Progenitor cell of endocrine pancreas (in vitro differentiated cells): ENCODE results near the gene ADI1. TPM values are rescaled to one million over a fixed set of nuclear protein-coding genes. Genes with fewer than 3 reads are reported as not detected.

Experiments
- DNase-seq: peaks from one replicate; pipeline ENCODE4 v3.0.0; 2021; ENCODE audit warnings: low spot score; ENCODE audit not compliant: unreplicated experiment
- H3K27ac Mint-ChIP-seq: 2 replicates; pipeline ENCODE4 v1.8.0; 2021; ENCODE audit warnings: mild to moderate bottlenecking, moderate library complexity, mixed read lengths
- H3K27me3 Mint-ChIP-seq: 2 replicates; pipeline ENCODE4 v1.8.0; 2021; ENCODE audit warnings: mixed read lengths
- H3K36me3 Mint-ChIP-seq: 2 replicates; pipeline ENCODE4 v1.8.0; 2022; ENCODE audit warnings: mixed read lengths; ENCODE audit not compliant: insufficient read depth
- H3K4me1 Mint-ChIP-seq: 2 replicates; pipeline ENCODE4 v1.8.0; 2021; ENCODE audit warnings: low read depth, mixed read lengths
- H3K4me3 Mint-ChIP-seq: 2 replicates; pipeline ENCODE4 v1.8.0; 2021; ENCODE audit warnings: low read depth, mild to moderate bottlenecking, moderate library complexity, mixed read lengths
- H3K9me3 Mint-ChIP-seq: 2 replicates; pipeline ENCODE4 v1.8.0; 2021; ENCODE audit warnings: low read depth, mixed read lengths
- total RNA-seq: library from RNA; stranded (reverse); gene quantifications from 2 replicates; pipeline ENCODE4 v1.2.1, GENCODE V29; 2021
- TF ChIP-seq, protein P1 (sequence below): fragments of 200-600 bp; sonication (generic); IDR thresholded peaks from one replicate; pipeline ENCODE4 v1.5.0; 2021; ENCODE audit warnings: antibody characterized with exemption, mild to moderate bottlenecking; ENCODE audit not compliant: unreplicated experiment

Gene ADI1
- total RNA-seq, 1 donor from 2014 or later: 46.6 TPM

DNA sequence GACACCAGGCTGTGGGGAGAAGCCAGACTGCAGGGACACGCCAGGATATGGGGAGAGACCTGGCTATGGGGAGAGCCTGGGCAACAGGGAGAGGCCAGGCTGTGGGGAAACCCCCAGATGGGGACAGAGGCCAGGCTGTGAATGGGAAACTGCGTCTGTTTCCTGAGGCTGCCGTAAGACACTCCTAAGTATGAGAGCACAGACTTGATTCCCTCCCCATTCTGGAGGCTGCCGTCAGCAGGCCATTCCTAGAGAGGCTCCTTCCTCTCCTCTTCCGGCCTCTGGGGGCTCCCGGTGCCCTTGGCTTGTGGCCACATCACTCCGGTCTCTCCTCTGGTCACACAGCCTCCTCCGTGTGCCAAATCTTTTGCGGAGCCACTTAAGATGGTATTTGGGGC, 32.3 kb downstream of the ADI1 start:
- no peak overlapping the region for H3K27ac Mint-ChIP-seq
- H3K4me1 Mint-ChIP-seq: peaks cover 19% of the 10 kb centered on the region
- no peaks in the 10 kb centered on the region for H3K9me3 Mint-ChIP-seq
- H3K27me3 Mint-ChIP-seq: no peaks in the 10 kb centered on the region
- no peak for DNase-seq
- no peak overlapping the region for H3K4me3 Mint-ChIP-seq
- peaks cover 16% of the 10 kb centered on the region for H3K36me3 Mint-ChIP-seq
- TF ChIP-seq, protein P1, sequence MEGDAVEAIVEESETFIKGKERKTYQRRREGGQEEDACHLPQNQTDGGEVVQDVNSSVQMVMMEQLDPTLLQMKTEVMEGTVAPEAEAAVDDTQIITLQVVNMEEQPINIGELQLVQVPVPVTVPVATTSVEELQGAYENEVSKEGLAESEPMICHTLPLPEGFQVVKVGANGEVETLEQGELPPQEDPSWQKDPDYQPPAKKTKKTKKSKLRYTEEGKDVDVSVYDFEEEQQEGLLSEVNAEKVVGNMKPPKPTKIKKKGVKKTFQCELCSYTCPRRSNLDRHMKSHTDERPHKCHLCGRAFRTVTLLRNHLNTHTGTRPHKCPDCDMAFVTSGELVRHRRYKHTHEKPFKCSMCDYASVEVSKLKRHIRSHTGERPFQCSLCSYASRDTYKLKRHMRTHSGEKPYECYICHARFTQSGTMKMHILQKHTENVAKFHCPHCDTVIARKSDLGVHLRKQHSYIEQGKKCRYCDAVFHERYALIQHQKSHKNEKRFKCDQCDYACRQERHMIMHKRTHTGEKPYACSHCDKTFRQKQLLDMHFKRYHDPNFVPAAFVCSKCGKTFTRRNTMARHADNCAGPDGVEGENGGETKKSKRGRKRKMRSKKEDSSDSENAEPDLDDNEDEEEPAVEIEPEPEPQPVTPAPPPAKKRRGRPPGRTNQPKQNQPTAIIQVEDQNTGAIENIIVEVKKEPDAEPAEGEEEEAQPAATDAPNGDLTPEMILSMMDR: no peak

DNA sequence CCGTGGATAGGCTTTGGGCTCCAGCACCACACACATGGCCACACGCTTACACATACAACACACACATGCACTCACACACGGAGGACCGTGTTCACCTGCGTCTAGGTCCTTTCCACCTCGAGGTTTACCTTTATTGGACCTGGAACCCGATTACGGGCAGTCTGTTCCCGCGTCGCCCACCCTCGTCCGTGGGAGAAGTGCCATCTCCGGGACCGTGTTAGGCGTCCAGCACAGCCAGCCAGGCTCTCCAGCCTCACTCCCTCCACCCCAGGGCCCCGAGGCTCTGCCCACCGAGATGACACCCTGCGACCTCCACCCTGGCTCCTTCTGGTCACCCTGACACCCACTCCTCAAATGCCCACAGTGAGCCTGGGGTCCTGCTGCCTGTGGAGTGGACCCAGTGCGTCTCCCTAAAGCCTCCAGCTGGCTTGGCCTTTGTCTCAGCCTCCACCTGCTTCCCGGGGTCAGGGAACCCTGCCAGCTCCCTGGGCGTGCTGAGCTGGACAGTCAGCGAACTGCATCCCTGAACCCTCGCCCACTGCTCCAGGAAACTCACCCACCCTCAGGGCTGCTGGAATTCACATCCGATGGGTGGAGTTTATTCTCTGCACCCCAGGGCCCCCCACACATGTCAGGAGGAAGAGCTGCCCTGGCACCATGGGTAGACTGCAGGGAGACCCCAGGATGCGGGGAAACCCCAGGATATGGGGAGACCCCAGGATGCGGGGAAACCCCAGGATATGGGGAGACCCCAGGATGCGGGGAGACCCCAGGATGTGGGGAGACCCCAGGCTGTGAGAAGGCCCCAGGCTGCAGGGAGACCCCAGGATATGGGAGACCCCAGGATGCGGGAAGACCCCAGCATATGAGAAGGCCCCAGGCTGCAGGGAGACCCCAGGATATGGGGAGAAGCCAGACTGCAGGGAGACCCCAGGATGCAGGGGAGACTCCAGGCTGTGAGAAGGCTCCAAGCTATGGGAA, 33.0 kb downstream of the ADI1 start:
- Mint-ChIP-seq H3K36me3 (peaks cover 16% of the 10 kb centered on the region), H3K9me3 (no peaks in the 10 kb centered on the region), H3K27me3 (no peaks in the 10 kb centered on the region), H3K4me3 (no peak overlapping the region), H3K27ac (no peak overlapping the region), H3K4me1 (peaks cover 19% of the 10 kb centered on the region)
- TF ChIP-seq, protein P1: no peak
- no peak for DNase-seq

GRCh38 chr2:3485166-3485565, 34.2 kb downstream of the ADI1 start:
- no peak for DNase-seq
- TF ChIP-seq, protein P1: no peak
- no peak overlapping the region for H3K4me3 Mint-ChIP-seq
- no peaks in the 10 kb centered on the region for H3K27me3 Mint-ChIP-seq
- no peak overlapping the region for H3K27ac Mint-ChIP-seq
- H3K4me1 Mint-ChIP-seq: peaks cover 19% of the 10 kb centered on the region
- no peaks in the 10 kb centered on the region for H3K9me3 Mint-ChIP-seq
- peaks cover 18% of the 10 kb centered on the region for H3K36me3 Mint-ChIP-seq

- Mint-ChIP-seq H3K36me3 (peaks cover 21% of the 10 kb centered on the region), H3K4me1 (peaks cover 13% of the 10 kb centered on the region), H3K27ac (no peak overlapping the region), H3K27me3 (no peaks in the 10 kb centered on the region), H3K4me3 (no peak overlapping the region), H3K9me3 (no peaks in the 10 kb centered on the region)
- DNase-seq: no peak
- TF ChIP-seq, protein P1: no peak
Observed at GRCh38 chr2:3483986-3484960, 35.1 kb downstream of the ADI1 start.
